SK-N-SH treated with all-trans-retinoic acid at 6 μM for 48 hours (cell line): ENCODE results near the gene FANCC.

Experiments used
- ATAC-seq: fragments of 200-7000 bp; cut with Tn5 transposase; 3 replicates; pipeline ENCODE4 v1.9.1; 2020; ENCODE audit warnings: mild to moderate bottlenecking, moderate library complexity
- ARNTL ChIP-seq: fragments of 450-650 bp; formaldehyde crosslinking; IDR thresholded peaks from 2 replicates; pipeline ENCODE4 v1.5.0; 2020; ENCODE audit warnings: low read depth, mild to moderate bottlenecking, moderate library complexity, borderline replicate concordance
- BACH2 ChIP-seq: fragments of 250-450 bp; sonication (Bioruptor Pico); IDR thresholded peaks from 2 replicates; pipeline ENCODE4 v1.9.0; 2021; ENCODE audit warnings: mild to moderate bottlenecking, borderline replicate concordance
- CREB5 ChIP-seq: fragments of 250-450 bp; sonication (Bioruptor Pico); IDR thresholded peaks from 2 replicates; pipeline ENCODE4 v1.5.1; 2020; ENCODE audit warnings: low read depth, mild to moderate bottlenecking, moderate library complexity
- CSDC2 ChIP-seq: fragments of 250-450 bp; sonication (Bioruptor Pico); IDR thresholded peaks from 2 replicates; pipeline ENCODE4 v1.5.0; 2020; ENCODE audit warnings: mild to moderate bottlenecking, moderate library complexity
- CSRNP3 ChIP-seq: fragments of 250-450 bp; sonication (Bioruptor Pico); IDR thresholded peaks from 2 replicates; pipeline ENCODE4 v1.5.1; 2021; ENCODE audit warnings: mild to moderate bottlenecking, moderate library complexity
- ESRRG ChIP-seq: fragments of 250-450 bp; sonication (Bioruptor Pico); IDR thresholded peaks from 2 replicates; pipeline ENCODE4 v1.6.1; 2021; ENCODE audit warnings: mild to moderate bottlenecking
- GLIS3 ChIP-seq: fragments of 250-450 bp; sonication (Bioruptor Pico); IDR thresholded peaks from 2 replicates; pipeline ENCODE4 v1.5.0; 2020; ENCODE audit warnings: mild to moderate bottlenecking, moderate library complexity
- ISL1 ChIP-seq: fragments of 250-450 bp; sonication (Bioruptor Pico); IDR thresholded peaks from 2 replicates; pipeline ENCODE4 v2.1.2; 2022; ENCODE audit warnings: mild to moderate bottlenecking, moderate library complexity
- OSR1 ChIP-seq: fragments of 250-450 bp; sonication (Bioruptor Pico); IDR thresholded peaks from 2 replicates; pipeline ENCODE4 v1.8.0; 2022; ENCODE audit warnings: moderate library complexity, mild to moderate bottlenecking, inconsistent platforms
- POU6F1 ChIP-seq: fragments of 250-450 bp; sonication (Bioruptor Pico); IDR thresholded peaks from 2 replicates; pipeline ENCODE4 v1.8.0; 2021; ENCODE audit warnings: low read depth, mild to moderate bottlenecking, moderate library complexity, borderline replicate concordance
- PPARA ChIP-seq: fragments of 250-450 bp; sonication (Bioruptor Pico); IDR thresholded peaks from 2 replicates; pipeline ENCODE4 v1.5.0; 2020; ENCODE audit warnings: mild to moderate bottlenecking, borderline replicate concordance
- RARB ChIP-seq: fragments of 250-450 bp; sonication (Bioruptor Pico); IDR thresholded peaks from 2 replicates; pipeline ENCODE4 v1.8.0; 2021; ENCODE audit warnings: mild to moderate bottlenecking, moderate library complexity
- SNAI2 ChIP-seq: fragments of 250-450 bp; sonication (Bioruptor Pico); IDR thresholded peaks from 2 replicates; pipeline ENCODE4 v1.5.0; 2020; ENCODE audit warnings: mild to moderate bottlenecking, moderate library complexity
- TCF4 ChIP-seq: fragments of 250-450 bp; sonication (Bioruptor Pico); IDR thresholded peaks from 2 replicates; pipeline ENCODE4 v1.8.0; 2021; ENCODE audit warnings: mild to moderate bottlenecking, moderate library complexity, borderline replicate concordance
- TOX ChIP-seq: fragments of 250-450 bp; sonication (Bioruptor Pico); IDR thresholded peaks from 2 replicates; pipeline ENCODE4 v1.8.0; 2021; ENCODE audit warnings: mild to moderate bottlenecking, moderate library complexity, borderline replicate concordance
- TSHZ2 ChIP-seq: fragments of 250-450 bp; sonication (Bioruptor Pico); IDR thresholded peaks from 2 replicates; pipeline ENCODE4 v1.5.0; 2020; ENCODE audit warnings: mild to moderate bottlenecking, moderate library complexity
- ZC3H10 ChIP-seq: fragments of 250-450 bp; sonication (Bioruptor Pico); IDR thresholded peaks from 2 replicates; pipeline ENCODE4 v1.5.1; 2021; ENCODE audit warnings: mild to moderate bottlenecking, moderate library complexity
- ZFP3 ChIP-seq: fragments of 250-450 bp; sonication (Bioruptor Pico); IDR thresholded peaks from 2 replicates; pipeline ENCODE4 v1.5.0; 2020; ENCODE audit warnings: mild to moderate bottlenecking, moderate library complexity
- ZFP30 ChIP-seq: fragments of 450-650 bp; formaldehyde crosslinking; IDR thresholded peaks from 2 replicates; pipeline ENCODE4 v1.5.0; 2022; ENCODE audit warnings: mild to moderate bottlenecking, moderate library complexity
- ZNF565 ChIP-seq: fragments of 450-650 bp; formaldehyde crosslinking; conservative IDR thresholded peaks from 2 replicates; pipeline ENCODE4 v1.5.0; 2020; ENCODE audit warnings: low read depth, mild to moderate bottlenecking, moderate library complexity
- ZNF70 ChIP-seq: fragments of 450-650 bp; formaldehyde crosslinking; IDR thresholded peaks from 2 replicates; pipeline ENCODE4 v1.5.0; 2020; ENCODE audit warnings: mild to moderate bottlenecking, moderate library complexity
- ZNF8 ChIP-seq: fragments of 450-650 bp; formaldehyde crosslinking; IDR thresholded peaks from 2 replicates; pipeline ENCODE4 v1.5.0; 2020; ENCODE audit warnings: mild to moderate bottlenecking, moderate library complexity

FANCC gene

GRCh38 chr9:95139126-95139525, 178.4 kb downstream of the FANCC start:
- TF ChIP-seq RARB (CRISPR knock-in tag) (no peak), ZNF565 (CRISPR knock-in tag) (no peak), ZC3H10 (CRISPR knock-in tag) (no peak), ESRRG (CRISPR knock-in tag) (no peak), CREB5 (CRISPR knock-in tag) (no peak), OSR1 (CRISPR knock-in tag) (no peak), BACH2 (CRISPR knock-in tag) (no peak), GLIS3 (no peak), TCF4 (CRISPR knock-in tag) (no peak), PPARA (no peak), CSDC2 (CRISPR knock-in tag) (no peak), ZNF70 (no peak), ZFP3 (CRISPR knock-in tag) (no peak), ISL1 (CRISPR knock-in tag) (no peak), TOX (no peak)

GRCh38 chr9:95138474-95138873, 179.0 kb downstream of the FANCC start:
- ATAC-seq = peak; percentile 71
- peak; percentile 58; the same call in 1 of the 2 replicates for TF ChIP-seq SNAI2 (CRISPR knock-in tag)
- TF ChIP-seq ZFP30 (CRISPR knock-in tag) = no peak

More at GRCh38 chr9:95139126-95139525, 178.4 kb downstream of the FANCC start:
- ATAC-seq = no peak

- TF ChIP-seq OSR1 (CRISPR knock-in tag) (no peak), ZFP30 (CRISPR knock-in tag) (no peak), ZFP3 (CRISPR knock-in tag) (no peak), TSHZ2 (CRISPR knock-in tag) (no peak), CSRNP3 (CRISPR knock-in tag) (no peak)
- ATAC-seq = no peak
Observed at GRCh38 chr9:95137587-95138145, 179.8 kb downstream of the FANCC start.

GRCh38 chr9:95135756-95136155, 181.8 kb downstream of the FANCC start:
- no peak for ATAC-seq

More at GRCh38 chr9:95135756-95136155, 181.8 kb downstream of the FANCC start:
- TF ChIP-seq ZFP30 (CRISPR knock-in tag) (no peak), PPARA (no peak), POU6F1 (no peak), SNAI2 (CRISPR knock-in tag) (no peak), RARB (CRISPR knock-in tag) (no peak), CREB5 (CRISPR knock-in tag) (no peak), ZFP3 (CRISPR knock-in tag) (no peak), ARNTL (CRISPR knock-in tag) (no peak), CSDC2 (CRISPR knock-in tag) (no peak), ZNF8 (CRISPR knock-in tag) (no peak), CSRNP3 (CRISPR knock-in tag) (no peak), ZNF565 (CRISPR knock-in tag) (no peak), TCF4 (CRISPR knock-in tag) (no peak), ESRRG (CRISPR knock-in tag) (no peak)
